ENCODE results near the gene IL1R1. TPM values are rescaled to one million over a fixed set of nuclear protein-coding genes. Genes with fewer than 3 reads are reported as not detected.
"Not testable (repeated sequence)": the region's sequence is repeated elsewhere in the genome, so short reads cannot be mapped to it uniquely, and the experiment has no call there.

Gene IL1R1
- polyA plus RNA-seq, 4 donors, result 2.9 to 36.7 (median 17.2) TPM

DNA sequence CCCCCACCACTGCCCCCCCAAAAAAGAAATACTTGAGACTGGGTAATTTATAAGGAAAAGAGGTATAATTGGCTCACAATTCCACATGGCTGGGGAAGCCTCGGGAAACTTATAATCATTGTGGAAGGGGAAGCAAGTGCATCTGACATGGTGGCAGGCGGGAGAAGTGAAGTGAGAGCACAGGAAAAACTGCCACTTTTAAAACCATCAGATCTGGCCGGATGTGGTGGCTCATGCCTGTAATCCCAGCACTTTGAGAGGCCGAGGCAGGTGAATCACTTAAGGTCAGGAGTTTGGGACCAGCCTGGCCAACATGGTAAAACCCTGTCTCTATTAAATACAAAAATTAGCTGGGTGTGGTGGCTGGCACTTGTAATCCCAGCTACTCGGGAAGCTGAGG, 18.1 kb upstream of the IL1R1 start:
- H3K4me1 ChIP-seq (ENCODE audit: control insufficient read depth in 3 of 3, insufficient read depth in 2 of 3, low read depth in 1 of 3, low read length in 2 of 3); H3K27me3 ChIP-seq (ENCODE audit: control insufficient read depth in 3 of 3, insufficient read depth in 3 of 3, low read length in 3 of 3); H3K27ac ChIP-seq (ENCODE audit: low read depth in 1 of 3, low read length in 2 of 3); DNase-seq; H3K9me3 ChIP-seq (ENCODE audit: control insufficient read depth in 2 of 2, insufficient read depth in 1 of 2, low read depth in 1 of 2, low read length in 1 of 2); H3K4me3 ChIP-seq (ENCODE audit: low read depth in 1 of 3, low read length in 3 of 3); FAIRE-seq; H3K36me3 ChIP-seq (ENCODE audit: control insufficient read depth in 3 of 3, insufficient read depth in 2 of 3, low read depth in 1 of 3, low read length in 3 of 3): not testable (repeated sequence)
- 84 to 90% (median 85%) methylated on average over 5 of the region's 5 CpGs for WGBS, 3 donors

GRCh38 chr2:102126169-102126568, 16.4 kb upstream of the IL1R1 start:
- Histone ChIP-seq H3K9me3 (ENCODE audit: control insufficient read depth in 2 of 2, insufficient read depth in 1 of 2, low read depth in 1 of 2, low read length in 1 of 2) (no peaks in the 10 kb centered on the region), H3K36me3 (ENCODE audit: control insufficient read depth in 3 of 3, insufficient read depth in 2 of 3, low read depth in 1 of 3, low read length in 3 of 3) (no peaks in the 10 kb centered on the region), H3K4me3 (ENCODE audit: low read depth in 1 of 3, low read length in 3 of 3) (no peak overlapping the region), H3K4me1 (ENCODE audit: control insufficient read depth in 3 of 3, insufficient read depth in 2 of 3, low read depth in 1 of 3, low read length in 2 of 3) (no peaks in the 10 kb centered on the region), H3K27me3 (ENCODE audit: control insufficient read depth in 3 of 3, insufficient read depth in 3 of 3, low read length in 3 of 3) (no peaks in the 10 kb centered on the region), H3K27ac (ENCODE audit: low read depth in 1 of 3, low read length in 2 of 3) (no peak overlapping the region)
- 76 to 83% (median 83%) methylated on average over 4 of the region's 4 CpGs for WGBS, 3 donors
- DNase-seq (no peak), FAIRE-seq (no peak)

DNA sequence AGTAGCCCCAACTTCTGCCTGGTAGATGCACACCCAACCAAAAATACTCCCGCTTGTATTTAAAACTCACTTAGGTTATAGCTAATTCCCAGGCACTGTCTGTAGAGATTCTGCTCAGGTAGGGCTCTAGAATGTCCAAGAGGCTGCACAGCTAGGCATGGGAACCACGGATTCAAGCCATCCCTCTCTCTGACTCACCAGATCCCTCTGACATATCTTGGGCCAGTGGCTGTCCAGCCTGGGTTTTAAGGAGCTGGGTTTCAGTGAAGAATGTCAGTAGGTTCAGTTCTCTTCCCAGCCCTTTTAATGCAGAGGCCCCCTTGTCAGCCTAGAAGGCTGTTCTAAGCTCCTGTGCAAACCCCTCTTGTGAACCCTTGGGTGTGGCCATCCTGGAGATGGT, 15.9 kb upstream of the IL1R1 start:
- no peak for FAIRE-seq
- no peaks in the 10 kb centered on the region for H3K9me3 ChIP-seq (ENCODE audit: control insufficient read depth in 2 of 2, insufficient read depth in 1 of 2, low read depth in 1 of 2, low read length in 1 of 2)
- WGBS, 3 donors, result 77 to 83% (median 81%) methylated on average over 2 of the region's 2 CpGs
- H3K36me3 ChIP-seq (ENCODE audit: control insufficient read depth in 3 of 3, insufficient read depth in 2 of 3, low read depth in 1 of 3, low read length in 3 of 3), result no peaks in the 10 kb centered on the region
- no peak overlapping the region for H3K4me3 ChIP-seq (ENCODE audit: low read depth in 1 of 3, low read length in 3 of 3)
- no peaks in the 10 kb centered on the region for H3K27me3 ChIP-seq (ENCODE audit: control insufficient read depth in 3 of 3, insufficient read depth in 3 of 3, low read length in 3 of 3)
- DNase-seq, result no peak
- H3K4me1 ChIP-seq (ENCODE audit: control insufficient read depth in 3 of 3, insufficient read depth in 2 of 3, low read depth in 1 of 3, low read length in 2 of 3), result no peaks in the 10 kb centered on the region
- H3K27ac ChIP-seq (ENCODE audit: low read depth in 1 of 3, low read length in 2 of 3), result peak overlapping the region in 1 of 3 donors; percentile 17

GRCh38 chr2:102129082-102129481, 13.5 kb upstream of the IL1R1 start:
- no peak overlapping the region for H3K27ac ChIP-seq (ENCODE audit: low read depth in 1 of 3, low read length in 2 of 3)
- 86 to 97% (median 95%) methylated on average over 1 of the region's 1 CpG for WGBS, 3 donors
- no peaks in the 10 kb centered on the region for H3K27me3 ChIP-seq (ENCODE audit: control insufficient read depth in 3 of 3, insufficient read depth in 3 of 3, low read length in 3 of 3)
- H3K9me3 ChIP-seq (ENCODE audit: control insufficient read depth in 2 of 2, insufficient read depth in 1 of 2, low read depth in 1 of 2, low read length in 1 of 2), result no peaks in the 10 kb centered on the region
- no peaks in the 10 kb centered on the region for H3K36me3 ChIP-seq (ENCODE audit: control insufficient read depth in 3 of 3, insufficient read depth in 2 of 3, low read depth in 1 of 3, low read length in 3 of 3)
- no peaks in the 10 kb centered on the region for H3K4me1 ChIP-seq (ENCODE audit: control insufficient read depth in 3 of 3, insufficient read depth in 2 of 3, low read depth in 1 of 3, low read length in 2 of 3)
- FAIRE-seq (no peak), DNase-seq (no peak)
- no peak overlapping the region for H3K4me3 ChIP-seq (ENCODE audit: low read depth in 1 of 3, low read length in 3 of 3)

- 75 to 78% (median 75%) methylated on average over 5 of the region's 5 CpGs for WGBS, 3 donors
- Histone ChIP-seq H3K27ac (ENCODE audit: low read depth in 1 of 3, low read length in 2 of 3) (no peak overlapping the region), H3K4me1 (ENCODE audit: control insufficient read depth in 3 of 3, insufficient read depth in 2 of 3, low read depth in 1 of 3, low read length in 2 of 3) (no peaks in the 10 kb centered on the region), H3K27me3 (ENCODE audit: control insufficient read depth in 3 of 3, insufficient read depth in 3 of 3, low read length in 3 of 3) (no peaks in the 10 kb centered on the region), H3K4me3 (ENCODE audit: low read depth in 1 of 3, low read length in 3 of 3) (no peak overlapping the region), H3K36me3 (ENCODE audit: control insufficient read depth in 3 of 3, insufficient read depth in 2 of 3, low read depth in 1 of 3, low read length in 3 of 3) (no peaks in the 10 kb centered on the region), H3K9me3 (ENCODE audit: control insufficient read depth in 2 of 2, insufficient read depth in 1 of 2, low read depth in 1 of 2, low read length in 1 of 2) (no peaks in the 10 kb centered on the region)
- DNase-seq, result no peak
- FAIRE-seq, result no peak
Measured at GRCh38 chr2:102129951-102130646, 12.4 kb upstream of the IL1R1 start.

GRCh38 chr2:102130647-102130991, 11.9 kb upstream of the IL1R1 start:
- Histone ChIP-seq H3K4me1 (ENCODE audit: control insufficient read depth in 3 of 3, insufficient read depth in 2 of 3, low read depth in 1 of 3, low read length in 2 of 3) (no peaks in the 10 kb centered on the region), H3K4me3 (ENCODE audit: low read depth in 1 of 3, low read length in 3 of 3) (no peak overlapping the region), H3K9me3 (ENCODE audit: control insufficient read depth in 2 of 2, insufficient read depth in 1 of 2, low read depth in 1 of 2, low read length in 1 of 2) (no peaks in the 10 kb centered on the region), H3K27ac (ENCODE audit: low read depth in 1 of 3, low read length in 2 of 3) (no peak overlapping the region), H3K27me3 (ENCODE audit: control insufficient read depth in 3 of 3, insufficient read depth in 3 of 3, low read length in 3 of 3) (no peaks in the 10 kb centered on the region), H3K36me3 (ENCODE audit: control insufficient read depth in 3 of 3, insufficient read depth in 2 of 3, low read depth in 1 of 3, low read length in 3 of 3) (no peaks in the 10 kb centered on the region)
- no peak for FAIRE-seq
- no peak for DNase-seq

DNA sequence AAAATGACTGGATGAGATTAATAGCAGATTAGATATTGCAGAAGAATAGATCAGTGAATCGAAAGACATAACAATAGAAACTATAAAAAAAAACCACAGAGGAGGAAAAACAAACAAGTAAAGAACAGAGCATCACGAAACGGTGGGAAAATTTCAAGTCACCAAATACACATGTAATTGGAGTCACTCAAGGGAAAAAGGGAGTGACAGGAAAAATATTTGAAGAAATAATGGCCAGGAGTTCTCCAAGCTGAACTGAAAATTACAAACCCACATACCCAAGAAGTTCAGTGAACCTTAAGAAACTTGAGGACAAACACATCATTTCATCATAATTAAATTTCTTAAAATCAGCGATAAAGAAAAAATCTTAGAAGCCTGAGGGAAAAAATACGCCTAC, 11.0 kb upstream of the IL1R1 start:
- DNase-seq (no peak), FAIRE-seq (no peak)
- 75 to 88% (median 84%) methylated on average over 5 of the region's 5 CpGs for WGBS, 3 donors
- Histone ChIP-seq H3K36me3 (ENCODE audit: control insufficient read depth in 3 of 3, insufficient read depth in 2 of 3, low read depth in 1 of 3, low read length in 3 of 3) (no peaks in the 10 kb centered on the region), H3K27ac (ENCODE audit: low read depth in 1 of 3, low read length in 2 of 3) (no peak overlapping the region), H3K9me3 (ENCODE audit: control insufficient read depth in 2 of 2, insufficient read depth in 1 of 2, low read depth in 1 of 2, low read length in 1 of 2) (no peaks in the 10 kb centered on the region), H3K4me1 (ENCODE audit: control insufficient read depth in 3 of 3, insufficient read depth in 2 of 3, low read depth in 1 of 3, low read length in 2 of 3) (no peaks in the 10 kb centered on the region), H3K4me3 (ENCODE audit: low read depth in 1 of 3, low read length in 3 of 3) (no peak overlapping the region), H3K27me3 (ENCODE audit: control insufficient read depth in 3 of 3, insufficient read depth in 3 of 3, low read length in 3 of 3) (no peaks in the 10 kb centered on the region)

GRCh38 chr2:102137138-102137537, 5.4 kb upstream of the IL1R1 start:
- H3K27me3 ChIP-seq (ENCODE audit: control insufficient read depth in 3 of 3, insufficient read depth in 3 of 3, low read length in 3 of 3), result peaks cover 0 to 13% (median 3%) of the 10 kb centered on the region in 3 donors
- no peak for DNase-seq
- peaks cover 0 to 2% (median 0%) of the 10 kb centered on the region in 3 donors for H3K4me1 ChIP-seq (ENCODE audit: control insufficient read depth in 3 of 3, insufficient read depth in 2 of 3, low read depth in 1 of 3, low read length in 2 of 3)
- no peak overlapping the region for H3K27ac ChIP-seq (ENCODE audit: low read depth in 1 of 3, low read length in 2 of 3)
- H3K36me3 ChIP-seq (ENCODE audit: control insufficient read depth in 3 of 3, insufficient read depth in 2 of 3, low read depth in 1 of 3, low read length in 3 of 3), result no peaks in the 10 kb centered on the region
- FAIRE-seq, result no peak
- H3K9me3 ChIP-seq (ENCODE audit: control insufficient read depth in 2 of 2, insufficient read depth in 1 of 2, low read depth in 1 of 2, low read length in 1 of 2), result no peaks in the 10 kb centered on the region
- WGBS, 3 donors, result 66 to 84% (median 75%) methylated on average over 2 of the region's 2 CpGs
- H3K4me3 ChIP-seq (ENCODE audit: low read depth in 1 of 3, low read length in 3 of 3), result no peak overlapping the region

- H3K27ac ChIP-seq (ENCODE audit: low read depth in 1 of 3, low read length in 2 of 3), result peak overlapping the region in 1 of 3 donors; percentile 8
- H3K4me1 ChIP-seq (ENCODE audit: control insufficient read depth in 3 of 3, insufficient read depth in 2 of 3, low read depth in 1 of 3, low read length in 2 of 3), result peaks cover 0 to 2% (median 0%) of the 10 kb centered on the region in 3 donors
- 57 to 60% (median 60%) methylated on average over 4 of the region's 4 CpGs for WGBS, 3 donors
- DNase-seq (peak in 1 of 2 donors; percentile 52), FAIRE-seq (no peak)
- peaks cover 0 to 20% (median 3%) of the 10 kb centered on the region in 3 donors for H3K27me3 ChIP-seq (ENCODE audit: control insufficient read depth in 3 of 3, insufficient read depth in 3 of 3, low read length in 3 of 3)
- no peaks in the 10 kb centered on the region for H3K9me3 ChIP-seq (ENCODE audit: control insufficient read depth in 2 of 2, insufficient read depth in 1 of 2, low read depth in 1 of 2, low read length in 1 of 2)
- no peaks in the 10 kb centered on the region for H3K36me3 ChIP-seq (ENCODE audit: control insufficient read depth in 3 of 3, insufficient read depth in 2 of 3, low read depth in 1 of 3, low read length in 3 of 3)
- H3K4me3 ChIP-seq (ENCODE audit: low read depth in 1 of 3, low read length in 3 of 3), result no peak overlapping the region
Measured at GRCh38 chr2:102138331-102138730, 4.2 kb upstream of the IL1R1 start.
